ENCODE data around the gene DNMT3B. TPM values are rescaled to one million over a fixed set of nuclear protein-coding genes. Genes with fewer than 3 reads are reported as not detected.
A peak's percentile ranks its signal among the peaks of the same experiment; 100 is the strongest.

DNMT3B gene
- total RNA-seq, 2 donors from 2014 or later = 0.30 to 0.34 TPM

GRCh38 chr20:32829311-32830005, 67.3 kb downstream of the DNMT3B start:
- peak overlapping the region; percentile 54 for H3K27ac Mint-ChIP-seq
- H3K27me3 Mint-ChIP-seq = no peaks in the 10 kb centered on the region
- H3K4me3 Mint-ChIP-seq = no peak overlapping the region
- peaks cover 6% of the 10 kb centered on the region for H3K36me3 Mint-ChIP-seq (ENCODE audit: low read depth)
- DNase-seq = no peak
- ATAC-seq = no peak
- peaks cover 34% of the 10 kb centered on the region for H3K4me1 Mint-ChIP-seq
- H3K9me3 ChIP-seq (ENCODE audit: control insufficient read depth, low read length, poor library complexity, severe bottlenecking) = no peaks in the 10 kb centered on the region

DNA sequence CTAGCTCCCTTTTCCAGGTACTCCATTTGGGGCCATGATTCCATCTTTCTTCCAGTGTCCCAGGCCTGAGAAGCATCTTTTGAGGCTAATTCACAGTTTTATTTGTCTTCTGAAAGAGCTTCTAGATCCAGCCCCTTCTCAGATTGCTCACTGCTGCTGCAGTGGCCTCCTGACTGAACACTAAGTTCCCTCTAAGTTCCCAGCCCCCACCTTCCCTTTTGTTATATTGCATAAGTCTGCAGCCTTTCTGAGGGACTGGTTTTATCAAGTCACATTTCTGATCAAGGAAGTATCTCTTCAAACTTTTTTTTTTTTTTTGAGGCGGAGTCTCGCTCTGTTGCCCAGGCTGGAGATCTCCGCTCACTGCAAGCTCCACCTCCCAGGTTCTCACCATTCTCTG, 68.3 kb downstream of the DNMT3B start:
- H3K27me3 Mint-ChIP-seq = no peaks in the 10 kb centered on the region
- H3K27ac Mint-ChIP-seq = peak overlapping the region; percentile 54
- ATAC-seq (no peak), DNase-seq (no peak)
- peaks cover 6% of the 10 kb centered on the region for H3K36me3 Mint-ChIP-seq (ENCODE audit: low read depth)
- no peak overlapping the region for H3K4me3 Mint-ChIP-seq
- no peaks in the 10 kb centered on the region for H3K9me3 ChIP-seq (ENCODE audit: control insufficient read depth, low read length, poor library complexity, severe bottlenecking)
- H3K4me1 Mint-ChIP-seq = peaks cover 32% of the 10 kb centered on the region

GRCh38 chr20:32831982-32832381, 69.8 kb downstream of the DNMT3B start:
- peak overlapping the region; percentile 43 for H3K27ac Mint-ChIP-seq
- no peak for ATAC-seq
- H3K36me3 Mint-ChIP-seq (ENCODE audit: low read depth) = peaks cover 6% of the 10 kb centered on the region
- no peak overlapping the region for H3K4me3 Mint-ChIP-seq
- H3K9me3 ChIP-seq (ENCODE audit: control insufficient read depth, low read length, poor library complexity, severe bottlenecking) = no peaks in the 10 kb centered on the region
- H3K27me3 Mint-ChIP-seq = no peaks in the 10 kb centered on the region
- peaks cover 32% of the 10 kb centered on the region for H3K4me1 Mint-ChIP-seq
- no peak for DNase-seq

DNA sequence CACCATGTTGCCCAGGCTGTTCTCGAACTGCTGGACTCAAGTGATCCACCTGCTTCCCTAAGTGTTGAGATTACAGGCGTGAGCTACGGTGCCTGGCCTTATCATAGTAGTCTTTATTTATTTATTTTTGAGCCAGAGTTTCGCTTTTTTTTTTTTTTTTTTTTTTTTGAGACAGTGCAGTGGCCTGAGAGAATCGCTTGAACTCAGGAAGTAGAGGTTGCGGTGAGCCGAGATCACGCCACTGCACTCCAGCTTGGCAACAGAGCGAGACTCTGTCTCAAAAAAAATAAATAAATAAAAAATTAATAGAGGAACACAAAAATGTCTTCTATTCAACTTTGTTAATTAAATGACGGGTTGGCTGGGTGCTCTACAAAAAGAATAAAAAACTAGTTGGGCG, 70.5 kb downstream of the DNMT3B start:
- DNase-seq (no peak), ATAC-seq (peak; percentile 74)
- peaks cover 6% of the 10 kb centered on the region for H3K36me3 Mint-ChIP-seq (ENCODE audit: low read depth)
- peak overlapping the region; percentile 69 for H3K4me3 Mint-ChIP-seq
- no peaks in the 10 kb centered on the region for H3K27me3 Mint-ChIP-seq
- H3K9me3 ChIP-seq (ENCODE audit: control insufficient read depth, low read length, poor library complexity, severe bottlenecking) = no peaks in the 10 kb centered on the region
- peaks cover 35% of the 10 kb centered on the region for H3K4me1 Mint-ChIP-seq
- H3K27ac Mint-ChIP-seq = peak overlapping the region; percentile 43

- no peaks in the 10 kb centered on the region for H3K9me3 ChIP-seq (ENCODE audit: control insufficient read depth, low read length, poor library complexity, severe bottlenecking)
- peaks cover 5% of the 10 kb centered on the region for H3K36me3 Mint-ChIP-seq (ENCODE audit: low read depth)
- no peak for DNase-seq
- no peak overlapping the region for H3K4me3 Mint-ChIP-seq
- H3K27ac Mint-ChIP-seq = peak overlapping the region; percentile 21
- peaks cover 33% of the 10 kb centered on the region for H3K4me1 Mint-ChIP-seq
- no peaks in the 10 kb centered on the region for H3K27me3 Mint-ChIP-seq
- ATAC-seq = no peak
These were observed 72.8 kb downstream of the DNMT3B start for GRCh38 chr20:32834972-32835371.

- H3K36me3 Mint-ChIP-seq (ENCODE audit: low read depth) = peaks cover 5% of the 10 kb centered on the region
- H3K4me3 Mint-ChIP-seq = no peak overlapping the region
- no peaks in the 10 kb centered on the region for H3K9me3 ChIP-seq (ENCODE audit: control insufficient read depth, low read length, poor library complexity, severe bottlenecking)
- DNase-seq (no peak), ATAC-seq (no peak)
- no peak overlapping the region for H3K27ac Mint-ChIP-seq
- H3K27me3 Mint-ChIP-seq = no peaks in the 10 kb centered on the region
- H3K4me1 Mint-ChIP-seq = peaks cover 30% of the 10 kb centered on the region
These were observed 75.0 kb downstream of the DNMT3B start for GRCh38 chr20:32837157-32837556.

GRCh38 chr20:32839227-32839981, 77.2 kb downstream of the DNMT3B start:
- H3K9me3 ChIP-seq (ENCODE audit: control insufficient read depth, low read length, poor library complexity, severe bottlenecking) = no peaks in the 10 kb centered on the region
- Mint-ChIP-seq H3K27me3 (no peaks in the 10 kb centered on the region), H3K4me3 (no peak overlapping the region), H3K36me3 (ENCODE audit: low read depth) (peaks cover 5% of the 10 kb centered on the region), H3K27ac (peak overlapping the region; percentile 80), H3K4me1 (peaks cover 33% of the 10 kb centered on the region)
- ATAC-seq = no peak
- DNase-seq = no peak

DNA sequence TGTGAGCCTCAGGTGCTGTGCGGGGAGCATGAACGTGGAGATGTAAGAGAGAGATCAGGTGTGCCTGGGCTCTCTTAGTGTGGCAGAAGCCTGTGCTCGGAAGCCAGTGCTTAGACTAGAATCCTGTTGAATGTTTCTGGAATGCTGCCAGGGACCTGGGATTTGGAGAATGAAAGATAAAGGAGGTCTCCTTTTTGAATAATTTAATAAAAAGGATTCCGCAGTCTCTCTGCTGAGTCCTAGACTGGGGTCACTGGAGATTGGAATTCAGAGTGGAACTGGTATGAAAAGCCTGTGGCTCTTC, 77.7 kb downstream of the DNMT3B start:
- no peak for DNase-seq
- Mint-ChIP-seq H3K27ac (peak overlapping the region; percentile 80), H3K4me3 (no peak overlapping the region), H3K27me3 (no peaks in the 10 kb centered on the region), H3K4me1 (peaks cover 37% of the 10 kb centered on the region), H3K36me3 (ENCODE audit: low read depth) (peaks cover 7% of the 10 kb centered on the region)
- no peaks in the 10 kb centered on the region for H3K9me3 ChIP-seq (ENCODE audit: control insufficient read depth, low read length, poor library complexity, severe bottlenecking)
- no peak for ATAC-seq

DNA sequence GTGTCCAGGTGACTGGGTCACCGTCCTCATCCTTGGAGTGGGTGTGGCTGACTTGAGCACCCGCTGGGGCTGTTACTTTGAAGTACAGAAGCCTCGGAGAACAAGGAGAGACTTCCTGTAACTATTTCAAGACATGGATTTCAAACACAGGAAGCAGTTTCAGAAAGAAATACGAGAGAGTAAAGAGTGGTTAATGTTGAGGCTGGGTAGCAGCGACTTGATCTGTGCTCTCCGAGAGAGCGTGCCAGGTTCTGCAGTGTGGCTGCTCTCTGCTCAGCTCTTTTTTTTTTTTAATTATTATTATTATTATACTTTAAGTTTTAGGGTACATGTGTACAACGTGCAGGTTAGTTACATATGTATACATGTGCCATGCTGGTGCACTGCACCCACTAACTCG, 79.0 kb downstream of the DNMT3B start:
- H3K4me1 Mint-ChIP-seq = peaks cover 34% of the 10 kb centered on the region
- no peak overlapping the region for H3K27ac Mint-ChIP-seq
- ATAC-seq = no peak

GRCh38 chr20:32841632-32842031, 79.4 kb downstream of the DNMT3B start:
- Mint-ChIP-seq H3K27ac (no peak overlapping the region), H3K36me3 (ENCODE audit: low read depth) (peaks cover 13% of the 10 kb centered on the region), H3K4me3 (no peak overlapping the region), H3K4me1 (peaks cover 33% of the 10 kb centered on the region), H3K27me3 (no peaks in the 10 kb centered on the region)
- ATAC-seq (no peak), DNase-seq (no peak)
- no peaks in the 10 kb centered on the region for H3K9me3 ChIP-seq (ENCODE audit: control insufficient read depth, low read length, poor library complexity, severe bottlenecking)

More for the DNA sequence above, 79.0 kb downstream of the DNMT3B start:
- no peak for DNase-seq
- peaks cover 10% of the 10 kb centered on the region for H3K36me3 Mint-ChIP-seq (ENCODE audit: low read depth)
- H3K4me3 Mint-ChIP-seq = no peak overlapping the region
- H3K27me3 Mint-ChIP-seq = no peaks in the 10 kb centered on the region
- no peaks in the 10 kb centered on the region for H3K9me3 ChIP-seq (ENCODE audit: control insufficient read depth, low read length, poor library complexity, severe bottlenecking)

GRCh38 chr20:32842688-32843524, 80.7 kb downstream of the DNMT3B start:
- Mint-ChIP-seq H3K4me3 (no peak overlapping the region), H3K4me1 (peaks cover 32% of the 10 kb centered on the region)

DNA sequence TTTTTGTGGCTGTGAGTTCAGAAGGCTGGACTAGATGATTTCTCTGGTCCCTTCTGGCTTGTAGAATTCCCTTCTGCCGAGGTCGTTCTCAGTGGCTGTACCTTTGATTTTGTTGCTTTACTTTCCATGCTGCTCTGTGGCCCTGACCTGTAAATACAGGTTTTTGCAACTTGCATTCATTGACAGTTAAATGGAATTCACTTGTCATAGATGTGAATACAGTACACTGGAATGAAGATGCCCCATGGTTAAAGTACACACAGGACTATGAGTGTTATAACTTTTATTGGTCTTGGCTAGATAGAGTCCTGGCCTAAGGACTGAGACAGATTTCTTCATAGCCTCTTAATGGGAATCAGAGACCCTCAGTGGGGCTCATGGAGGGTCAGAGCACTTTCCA, 83.6 kb downstream of the DNMT3B start:
- Mint-ChIP-seq H3K36me3 (ENCODE audit: low read depth) (peaks cover 22% of the 10 kb centered on the region), H3K27me3 (no peaks in the 10 kb centered on the region), H3K4me1 (peaks cover 18% of the 10 kb centered on the region), H3K27ac (peak overlapping the region; percentile 45), H3K4me3 (no peak overlapping the region)
- ATAC-seq = no peak
- DNase-seq = no peak
- H3K9me3 ChIP-seq (ENCODE audit: control insufficient read depth, low read length, poor library complexity, severe bottlenecking) = no peaks in the 10 kb centered on the region

More at GRCh38 chr20:32842688-32843524, 80.7 kb downstream of the DNMT3B start:
- DNase-seq (no peak), ATAC-seq (no peak)
- H3K36me3 Mint-ChIP-seq (ENCODE audit: low read depth) = peaks cover 22% of the 10 kb centered on the region
- peak overlapping the region; percentile 57 for H3K27ac Mint-ChIP-seq
- no peaks in the 10 kb centered on the region for H3K9me3 ChIP-seq (ENCODE audit: control insufficient read depth, low read length, poor library complexity, severe bottlenecking)
- H3K27me3 Mint-ChIP-seq = no peaks in the 10 kb centered on the region

DNA sequence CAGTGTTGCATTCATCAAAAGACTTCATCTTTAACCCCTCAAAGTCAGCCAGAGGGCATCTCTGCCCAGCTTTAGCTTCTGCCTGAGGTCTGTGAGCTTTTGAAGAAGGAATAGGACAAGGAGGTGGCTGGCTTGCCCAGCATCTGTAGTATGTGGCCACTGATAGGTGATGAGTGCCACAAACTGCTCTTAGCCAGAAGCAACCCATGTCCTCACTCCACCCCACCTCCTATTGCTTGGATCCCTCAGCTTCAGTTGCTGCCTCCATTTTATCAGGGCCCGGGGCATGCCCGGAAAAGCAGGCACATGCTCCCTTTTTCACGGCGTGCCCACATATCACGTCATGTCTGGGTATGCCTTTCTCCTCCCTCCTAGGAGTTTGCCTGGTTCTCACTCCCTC, 84.7 kb downstream of the DNMT3B start:
- ATAC-seq (no peak), DNase-seq (no peak)
- Mint-ChIP-seq H3K36me3 (ENCODE audit: low read depth) (peaks cover 19% of the 10 kb centered on the region), H3K4me1 (peaks cover 12% of the 10 kb centered on the region), H3K4me3 (no peak overlapping the region), H3K27ac (peak overlapping the region; percentile 45), H3K27me3 (no peaks in the 10 kb centered on the region)
- no peaks in the 10 kb centered on the region for H3K9me3 ChIP-seq (ENCODE audit: control insufficient read depth, low read length, poor library complexity, severe bottlenecking)
